ENCODE results near the gene B4GALT4.

Gene B4GALT4

DNA sequence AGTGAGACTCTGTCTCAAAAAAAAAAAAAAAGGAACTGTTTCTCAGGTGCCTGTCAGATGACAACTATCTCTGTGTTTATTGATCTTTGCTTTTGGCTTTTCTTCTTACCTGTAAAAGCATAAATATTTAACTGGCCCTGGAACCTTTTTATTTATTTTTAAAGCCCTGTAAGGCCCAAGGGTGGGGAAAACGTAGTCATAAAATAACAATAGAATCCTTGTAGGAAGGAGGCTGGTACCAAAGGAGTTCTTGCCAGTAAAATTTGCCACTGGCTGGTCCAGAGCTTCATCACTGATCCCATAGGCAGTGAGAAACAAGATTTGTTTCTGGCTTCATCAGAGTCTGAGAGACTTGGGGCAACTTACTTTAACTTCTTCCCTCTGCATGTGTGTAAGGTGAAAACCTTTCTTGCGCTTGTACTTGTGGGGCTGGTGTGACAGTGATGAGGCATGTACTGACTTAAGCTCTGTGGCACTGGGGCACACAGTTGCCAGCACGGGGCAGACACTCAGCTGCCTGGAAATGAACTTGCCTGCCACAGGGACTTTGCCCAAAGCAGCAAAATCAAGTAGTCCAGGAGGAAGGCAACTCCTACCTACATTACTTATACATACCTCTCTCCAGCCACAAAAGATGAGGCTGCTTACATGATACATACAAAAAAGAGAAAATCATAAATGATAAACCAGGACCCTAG lies 19.6 kb downstream of the B4GALT4 start:
- no peaks in the 10 kb centered on the region for H3K9me3 ChIP-seq (ENCODE audit: insufficient read depth, low read depth, low read length)
- H4K20me1 ChIP-seq (ENCODE audit: insufficient read depth, low read length, poor library complexity, severe bottlenecking): no peaks in the 10 kb centered on the region
- no peak overlapping the region for H3K4me3 ChIP-seq (ENCODE audit: low read length, poor library complexity, severe bottlenecking)
- no peaks in the 10 kb centered on the region for H3K4me1 ChIP-seq (ENCODE audit: insufficient read depth, low read length, poor library complexity, severe bottlenecking)
- no peak overlapping the region for H2AFZ ChIP-seq (ENCODE audit: low read length)
- TF ChIP-seq CTCF (conservative IDR thresholded peaks at IDR 0.05; ENCODE audit: low read length): no peak
- no peak for TF ChIP-seq EZH2phosphoT487 (IDR thresholded peaks at IDR 0.05; ENCODE audit: borderline replicate concordance)
- H3K36me3 ChIP-seq (ENCODE audit: insufficient read depth, low read length): peaks cover 58% of the 10 kb centered on the region
- H3K4me2 ChIP-seq (ENCODE audit: low read depth, low read length, poor library complexity, severe bottlenecking): no peak overlapping the region
- H3F3A ChIP-seq (ENCODE audit: low read depth): no peaks in the 10 kb centered on the region
- H3K27me3 ChIP-seq (ENCODE audit: insufficient read depth, low read length, poor library complexity, severe bottlenecking): no peaks in the 10 kb centered on the region
- no peaks in the 10 kb centered on the region for H3K79me2 ChIP-seq (ENCODE audit: insufficient read depth, low read length)
- no peaks in the 10 kb centered on the region for H3K9me2 ChIP-seq (replicated peaks; ENCODE audit: low read depth, low read length)
- H3K9ac ChIP-seq (ENCODE audit: low read depth, low read length, poor library complexity, severe bottlenecking): no peak overlapping the region

DNA sequence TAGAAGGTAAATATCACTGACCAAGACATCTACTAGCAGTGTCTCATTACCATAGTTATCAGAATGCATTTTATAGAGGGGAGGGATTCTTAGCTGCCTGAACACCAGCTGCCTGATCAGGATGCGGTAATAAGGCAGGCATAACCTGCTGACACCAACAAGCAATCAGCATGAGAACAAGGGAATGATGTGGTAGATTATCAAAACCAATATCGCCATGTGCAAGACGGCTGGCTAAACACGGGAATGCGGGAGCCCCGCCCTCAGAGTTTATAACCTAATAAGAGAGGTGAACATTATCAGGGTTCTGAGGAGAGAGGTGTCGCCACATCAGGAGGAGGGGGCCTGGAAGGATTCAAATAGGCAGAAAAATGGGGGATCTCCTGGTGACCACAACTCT lies 20.5 kb downstream of the B4GALT4 start:
- no peaks in the 10 kb centered on the region for H3F3A ChIP-seq (ENCODE audit: low read depth)
- H3K4me3 ChIP-seq (ENCODE audit: low read length, poor library complexity, severe bottlenecking): no peak overlapping the region
- no peaks in the 10 kb centered on the region for H3K79me2 ChIP-seq (ENCODE audit: insufficient read depth, low read length)
- H2AFZ ChIP-seq (ENCODE audit: low read length): no peak overlapping the region
- H4K20me1 ChIP-seq (ENCODE audit: insufficient read depth, low read length, poor library complexity, severe bottlenecking): no peaks in the 10 kb centered on the region
- H3K4me1 ChIP-seq (ENCODE audit: insufficient read depth, low read length, poor library complexity, severe bottlenecking): no peaks in the 10 kb centered on the region
- no peaks in the 10 kb centered on the region for H3K9me3 ChIP-seq (ENCODE audit: insufficient read depth, low read depth, low read length)
- H3K9me2 ChIP-seq (replicated peaks; ENCODE audit: low read depth, low read length): no peaks in the 10 kb centered on the region
- no peak for TF ChIP-seq CTCF (conservative IDR thresholded peaks at IDR 0.05; ENCODE audit: low read length)
- no peak for TF ChIP-seq EZH2phosphoT487 (IDR thresholded peaks at IDR 0.05; ENCODE audit: borderline replicate concordance)
- H3K9ac ChIP-seq (ENCODE audit: low read depth, low read length, poor library complexity, severe bottlenecking): no peak overlapping the region
- no peak overlapping the region for H3K4me2 ChIP-seq (ENCODE audit: low read depth, low read length, poor library complexity, severe bottlenecking)
- peaks cover 63% of the 10 kb centered on the region for H3K36me3 ChIP-seq (ENCODE audit: insufficient read depth, low read length)
- H3K27me3 ChIP-seq (ENCODE audit: insufficient read depth, low read length, poor library complexity, severe bottlenecking): no peaks in the 10 kb centered on the region

DNA sequence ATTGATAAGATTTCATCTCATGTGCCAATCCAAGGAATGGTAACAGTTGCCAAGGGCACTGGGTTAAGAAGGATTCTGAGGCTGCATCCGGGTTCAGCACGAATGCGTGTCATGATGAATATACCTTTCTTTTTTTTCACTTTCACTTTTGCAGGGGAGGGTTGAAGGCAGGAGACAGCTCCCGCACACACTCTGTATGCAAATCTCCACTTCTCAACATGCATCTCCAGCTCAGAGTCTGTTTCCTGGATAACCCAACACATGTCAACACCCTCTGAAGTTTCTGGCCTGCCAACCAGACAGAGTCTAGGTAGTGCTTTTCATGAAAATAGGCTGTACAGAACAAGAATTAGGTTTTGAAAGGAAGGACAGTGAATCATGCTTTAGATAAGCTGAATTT lies 21.6 kb downstream of the B4GALT4 start:
- H3K79me2 ChIP-seq (ENCODE audit: insufficient read depth, low read length): no peaks in the 10 kb centered on the region
- peaks cover 63% of the 10 kb centered on the region for H3K36me3 ChIP-seq (ENCODE audit: insufficient read depth, low read length)
- no peaks in the 10 kb centered on the region for H3K4me1 ChIP-seq (ENCODE audit: insufficient read depth, low read length, poor library complexity, severe bottlenecking)
- TF ChIP-seq EZH2phosphoT487 (IDR thresholded peaks at IDR 0.05; ENCODE audit: borderline replicate concordance): no peak
- TF ChIP-seq CTCF (conservative IDR thresholded peaks at IDR 0.05; ENCODE audit: low read length): no peak
- H3K4me2 ChIP-seq (ENCODE audit: low read depth, low read length, poor library complexity, severe bottlenecking): no peak overlapping the region
- no peaks in the 10 kb centered on the region for H3K27me3 ChIP-seq (ENCODE audit: insufficient read depth, low read length, poor library complexity, severe bottlenecking)
- no peaks in the 10 kb centered on the region for H4K20me1 ChIP-seq (ENCODE audit: insufficient read depth, low read length, poor library complexity, severe bottlenecking)
- H3K9me2 ChIP-seq (replicated peaks; ENCODE audit: low read depth, low read length): no peaks in the 10 kb centered on the region
- H3K9ac ChIP-seq (ENCODE audit: low read depth, low read length, poor library complexity, severe bottlenecking): no peak overlapping the region
- no peaks in the 10 kb centered on the region for H3F3A ChIP-seq (ENCODE audit: low read depth)
- H2AFZ ChIP-seq (ENCODE audit: low read length): no peak overlapping the region
- H3K9me3 ChIP-seq (ENCODE audit: insufficient read depth, low read depth, low read length): no peaks in the 10 kb centered on the region
- no peak overlapping the region for H3K4me3 ChIP-seq (ENCODE audit: low read length, poor library complexity, severe bottlenecking)
